T-helper 2 cell treated with Interferon-gamma antibody and Interleukin-4, amounts not matched to agents 100 ng/mL and 5 ng/mL, for 36 hours (primary cell): Measurements from ENCODE around the gene KRTAP1-4. TPM values are rescaled to one million over a fixed set of nuclear protein-coding genes. Genes with fewer than 3 reads are reported as not detected.
"Not testable (repeated sequence)": the region's sequence is repeated elsewhere in the genome, so short reads cannot be mapped to it uniquely, and the experiment has no call there.

Source experiments
- intact Hi-C: fragments of 100-400 bp; cut with micrococcal nuclease; formaldehyde crosslinking; loops from one replicate; pipeline ENCODE4 v1.15.1; 2023
- total RNA-seq: library from RNA; stranded (reverse); gene quantifications from 2 replicates; pipeline ENCODE4 v1.2.3, GENCODE V29; 2022

The KRTAP1-4 gene
- total RNA-seq, 1 donor from 2014 or later: not detected

- intact Hi-C loops: no loop called here
These were observed 18.4 kb upstream of the KRTAP1-4 start for GRCh38 chr17:41048441-41048840.

- intact Hi-C loops: not testable (repeated sequence)
These were observed 16.9 kb upstream of the KRTAP1-4 start, which contains the start of gene KRTAP2-1 for GRCh38 chr17:41046735-41047465. Gene KRTAP2-1 (minus strand): TSS chr17:41047316. CDS start chr17:41047267, 49 bp downstream.

- intact Hi-C loops: no loop called here
These were observed 13.0 kb upstream of the KRTAP1-4 start for GRCh38 chr17:41042953-41043352.

- intact Hi-C loops: not testable (repeated sequence)
These were observed 11.0 kb upstream of the KRTAP1-4 start, which contains the start of gene KRTAP1-1 for GRCh38 chr17:41040783-41041571. Gene KRTAP1-1 (minus strand): TSS chr17:41041450. CDS start chr17:41041397, 53 bp downstream.

- intact Hi-C loops: no loop called here
These were observed 7.9 kb upstream of the KRTAP1-4 start for GRCh38 chr17:41037853-41038350.

- intact Hi-C loops: not testable (repeated sequence)
These were observed 4.4 kb upstream of the KRTAP1-4 start, which contains the start of gene KRTAP1-3 for GRCh38 chr17:41034346-41034935. Gene KRTAP1-3 (minus strand): TSS chr17:41034874. CDS start chr17:41034821, 53 bp downstream.

- intact Hi-C loops: no loop called here
These were observed 3.1 kb downstream of the KRTAP1-4 start, which contains the start of gene KRTAP1-5 for GRCh38 chr17:41026715-41027471. Gene KRTAP1-5 (minus strand): TSS chr17:41027208. CDS start chr17:41027155, 53 bp downstream.

- intact Hi-C loops: no loop called here
These were observed 5.3 kb downstream of the KRTAP1-4 start for GRCh38 chr17:41024697-41025096.

GRCh38 chr17:41020336-41020735 lies 9.7 kb downstream of the KRTAP1-4 start:
- intact Hi-C loops: no loop called here

GRCh38 chr17:41019415-41019814 lies 10.6 kb downstream of the KRTAP1-4 start:
- intact Hi-C loops: no loop called here

- intact Hi-C loops: no loop called here
These were observed 11.5 kb downstream of the KRTAP1-4 start for GRCh38 chr17:41018541-41018940.

- intact Hi-C loops: no loop called here
These were observed 13.3 kb downstream of the KRTAP1-4 start for GRCh38 chr17:41016578-41017215.

GRCh38 chr17:41015454-41015853 lies 14.5 kb downstream of the KRTAP1-4 start:
- intact Hi-C loops: no loop called here

- intact Hi-C loops: no loop called here
These were observed 16.4 kb downstream of the KRTAP1-4 start for GRCh38 chr17:41013606-41014005.

GRCh38 chr17:41013181-41013580 lies 16.8 kb downstream of the KRTAP1-4 start:
- intact Hi-C loops: no loop called here

- intact Hi-C loops: no loop called here
These were observed 17.5 kb downstream of the KRTAP1-4 start for GRCh38 chr17:41012326-41013120.

- intact Hi-C loops: no loop called here
These were observed 19.6 kb downstream of the KRTAP1-4 start for GRCh38 chr17:41010441-41010840.

GRCh38 chr17:41009936-41010335 lies 20.1 kb downstream of the KRTAP1-4 start:
- intact Hi-C loops: no loop called here

- intact Hi-C loops: no loop called here
These were observed 20.7 kb downstream of the KRTAP1-4 start for GRCh38 chr17:41009301-41009760.
